ENCODE measurements around the gene LCN1. TPM values are rescaled to one million over a fixed set of nuclear protein-coding genes. Genes with fewer than 3 reads are reported as not detected.
"Not testable (repeated sequence)": the region's sequence is repeated elsewhere in the genome, so short reads cannot be mapped to it uniquely, and the experiment has no call there.

Gene LCN1
- total RNA-seq, 4 donors from 2014 or later = not detected

DNA sequence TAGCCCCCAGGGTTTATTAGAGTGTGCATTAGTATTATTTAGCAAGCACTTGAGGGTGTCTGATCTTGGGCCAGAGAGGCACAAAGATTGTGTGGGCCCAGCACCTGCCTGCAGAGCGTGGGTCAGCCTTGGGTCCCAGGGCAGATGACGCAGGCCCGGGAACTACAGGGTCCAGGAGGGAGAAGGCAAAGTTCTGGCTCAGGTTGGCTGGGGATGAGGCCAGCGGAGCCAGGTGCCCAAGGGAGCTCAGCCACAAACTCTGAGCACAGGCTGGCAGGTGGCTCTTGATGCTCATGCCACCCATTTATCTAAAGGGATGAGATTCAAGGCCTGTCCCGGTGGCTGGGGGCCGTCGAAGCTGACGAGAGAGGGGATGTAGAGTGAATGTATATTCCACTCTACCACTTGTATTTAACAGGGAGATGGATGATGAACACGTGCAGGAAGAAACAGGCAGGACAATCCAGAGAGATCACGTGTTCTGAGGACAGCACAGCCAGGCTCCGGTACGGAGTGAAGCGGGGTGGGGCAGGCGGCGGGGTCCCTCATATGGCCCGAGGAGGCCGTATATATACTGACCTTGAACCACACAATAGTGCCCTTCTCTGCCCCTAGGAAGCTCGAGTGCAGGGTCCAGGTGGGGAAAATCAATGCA lies 23.9 kb downstream of the LCN1 start:
- Histone ChIP-seq H3K4me1 (no peaks in the 10 kb centered on the region), H3K36me3 (no peaks in the 10 kb centered on the region), H3K4me3 (no peak overlapping the region), H3K27me3 (peaks cover 0 to 32% (median 0%) of the 10 kb centered on the region in 4 donors), H3K9me3 (no peaks in the 10 kb centered on the region), H3K27ac (no peak overlapping the region)
- intact Hi-C loops (cut with DNase I) = no loop called here
- no peak for DNase-seq
- 69% methylated on average over 15 of the region's 18 CpGs for WGBS, 2 donors
- TF ChIP-seq, protein P1, sequence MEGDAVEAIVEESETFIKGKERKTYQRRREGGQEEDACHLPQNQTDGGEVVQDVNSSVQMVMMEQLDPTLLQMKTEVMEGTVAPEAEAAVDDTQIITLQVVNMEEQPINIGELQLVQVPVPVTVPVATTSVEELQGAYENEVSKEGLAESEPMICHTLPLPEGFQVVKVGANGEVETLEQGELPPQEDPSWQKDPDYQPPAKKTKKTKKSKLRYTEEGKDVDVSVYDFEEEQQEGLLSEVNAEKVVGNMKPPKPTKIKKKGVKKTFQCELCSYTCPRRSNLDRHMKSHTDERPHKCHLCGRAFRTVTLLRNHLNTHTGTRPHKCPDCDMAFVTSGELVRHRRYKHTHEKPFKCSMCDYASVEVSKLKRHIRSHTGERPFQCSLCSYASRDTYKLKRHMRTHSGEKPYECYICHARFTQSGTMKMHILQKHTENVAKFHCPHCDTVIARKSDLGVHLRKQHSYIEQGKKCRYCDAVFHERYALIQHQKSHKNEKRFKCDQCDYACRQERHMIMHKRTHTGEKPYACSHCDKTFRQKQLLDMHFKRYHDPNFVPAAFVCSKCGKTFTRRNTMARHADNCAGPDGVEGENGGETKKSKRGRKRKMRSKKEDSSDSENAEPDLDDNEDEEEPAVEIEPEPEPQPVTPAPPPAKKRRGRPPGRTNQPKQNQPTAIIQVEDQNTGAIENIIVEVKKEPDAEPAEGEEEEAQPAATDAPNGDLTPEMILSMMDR (IDR thresholded peaks at IDR 0.05) = no peak
- no peak for TF ChIP-seq POLR2A (IDR thresholded peaks at IDR 0.05)

DNA sequence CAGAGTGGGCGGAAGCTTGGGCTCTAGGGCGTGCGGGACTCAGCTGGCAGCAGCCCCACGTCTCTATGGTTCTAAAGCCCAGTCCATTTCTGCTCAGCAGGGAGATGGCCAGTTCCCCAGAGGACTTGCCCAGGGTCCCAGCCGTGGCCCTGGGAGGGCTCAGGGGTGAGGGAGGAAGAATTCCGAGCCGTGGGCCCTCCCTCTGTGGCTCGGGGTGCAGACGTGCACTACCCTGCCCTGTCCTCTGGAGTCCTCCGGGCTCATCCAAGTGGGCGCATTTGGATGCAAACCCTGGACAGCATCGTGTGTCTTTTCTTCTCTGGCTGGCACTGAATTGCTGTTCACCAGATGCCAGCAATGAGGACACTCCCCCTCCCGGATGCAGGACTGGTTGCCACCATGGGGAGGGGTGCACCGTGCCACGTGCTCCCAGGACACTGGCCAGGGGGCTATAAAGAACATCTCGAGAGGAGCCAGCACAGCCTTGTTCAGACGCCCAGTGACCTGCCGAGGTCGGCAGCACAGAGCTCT lies 24.5 kb downstream of the LCN1 start, which contains the start of gene OBP2A:
Gene OBP2A, plus strand, starts transcription at position 481 of the 531 bp plus-strand sequence. CDS start 55 bp downstream, outside the sequence.
- H3K36me3 ChIP-seq; H3K4me3 ChIP-seq; H3K27ac ChIP-seq; DNase-seq; H3K9me3 ChIP-seq; H3K4me1 ChIP-seq; intact Hi-C loops (cut with DNase I): not testable (repeated sequence)
- 89% methylated on average over 3 of the region's 19 CpGs; no CpG with 5 or more reads in 1 of the 2 donors for whole genome bisulfite sequencing, 2 donors
- peaks cover 0 to 32% (median 0%) of the 10 kb centered on the region in 4 donors for H3K27me3 ChIP-seq

DNA sequence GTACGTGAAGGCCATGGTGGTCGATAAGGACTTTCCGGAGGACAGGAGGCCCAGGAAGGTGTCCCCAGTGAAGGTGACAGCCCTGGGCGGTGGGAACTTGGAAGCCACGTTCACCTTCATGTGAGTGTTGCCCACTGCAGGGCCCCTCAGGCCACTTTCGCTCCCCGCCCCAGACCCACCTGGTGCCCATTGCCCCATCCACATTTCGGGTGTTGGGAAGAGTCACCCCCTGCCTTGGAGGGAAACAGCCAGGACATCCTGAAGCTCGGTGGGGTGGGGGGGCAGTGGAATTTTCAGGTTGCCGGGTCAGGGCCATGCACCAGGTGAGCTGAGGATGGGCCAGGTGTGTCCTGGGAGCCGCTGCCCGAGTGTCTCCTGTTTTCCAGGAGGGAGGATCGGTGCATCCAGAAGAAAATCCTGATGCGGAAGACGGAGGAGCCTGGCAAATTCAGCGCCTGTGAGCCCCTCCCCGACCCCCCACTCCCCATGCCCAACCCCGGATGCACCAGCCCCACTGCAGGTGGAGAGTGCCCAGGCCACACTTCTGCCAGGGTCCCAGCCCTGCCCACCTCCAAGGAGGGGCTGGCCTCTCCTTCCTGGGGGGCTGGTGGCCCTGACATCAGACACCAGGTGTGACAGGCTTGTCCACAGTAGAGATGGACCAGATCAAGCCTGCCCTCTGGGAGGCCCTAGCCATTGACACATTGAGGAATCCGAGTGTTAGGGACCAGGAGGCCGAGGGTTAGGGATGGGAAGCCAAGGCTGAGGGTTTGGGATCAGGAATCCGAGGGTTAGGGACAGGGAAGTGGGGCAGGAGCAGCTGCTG lies 25.8 kb downstream of the LCN1 start:
- H3K4me1 ChIP-seq; H3K27ac ChIP-seq; DNase-seq; H3K36me3 ChIP-seq; H3K9me3 ChIP-seq; intact Hi-C loops (cut with DNase I); H3K4me3 ChIP-seq: not testable (repeated sequence)
- WGBS, 2 donors = 19 to 64% methylated on average over 3 to 5 of the region's 21 CpGs
- H3K27me3 ChIP-seq = peaks cover 0 to 39% (median 0%) of the 10 kb centered on the region in 4 donors

DNA sequence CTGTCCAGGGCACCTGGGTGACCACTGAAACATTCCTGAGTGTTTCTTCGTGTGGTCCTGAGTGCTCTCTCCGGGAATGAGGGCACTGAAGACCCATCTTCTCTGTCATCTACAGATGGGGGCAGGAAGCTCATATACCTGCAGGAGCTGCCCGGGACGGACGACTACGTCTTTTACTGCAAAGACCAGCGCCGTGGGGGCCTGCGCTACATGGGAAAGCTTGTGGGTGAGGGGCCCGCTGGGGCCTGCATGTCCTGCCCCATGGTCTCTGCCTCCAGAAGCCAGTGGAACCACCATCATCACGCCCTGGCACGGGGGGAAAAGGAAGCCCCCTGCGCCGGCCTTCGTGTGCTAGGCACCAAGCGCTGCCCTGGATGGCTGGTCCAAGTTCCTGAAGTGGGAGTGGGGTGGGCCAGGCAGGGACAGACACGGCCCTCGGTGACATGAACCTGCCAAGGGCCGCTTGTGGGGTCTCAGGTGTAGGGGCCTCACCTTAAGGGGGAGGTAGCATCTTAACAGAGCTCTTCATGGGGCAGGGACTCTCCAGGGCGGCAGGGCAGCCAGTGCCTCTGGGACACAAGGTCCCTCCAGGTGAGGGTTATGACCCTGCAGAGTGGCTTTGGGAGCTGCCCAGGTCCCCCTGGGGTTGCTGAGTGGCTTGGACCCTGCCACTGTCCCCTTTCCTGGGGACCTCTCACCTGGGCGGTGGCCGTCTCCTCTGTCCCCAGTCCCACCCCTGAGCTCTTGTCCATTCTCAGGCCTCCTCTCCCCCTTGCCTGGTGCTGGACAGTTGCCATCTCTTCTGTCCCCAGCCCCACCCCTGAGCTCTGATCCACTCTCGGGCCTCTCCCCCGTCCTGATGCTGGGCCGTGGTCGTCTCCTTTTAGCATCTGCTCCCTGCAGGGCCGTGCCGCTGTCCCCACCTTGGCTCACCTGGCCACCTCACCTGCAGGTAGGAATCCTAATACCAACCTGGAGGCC lies 26.8 kb downstream of the LCN1 start:
- no peak for DNase-seq
- intact Hi-C loops (cut with DNase I) = no loop called here

DNA sequence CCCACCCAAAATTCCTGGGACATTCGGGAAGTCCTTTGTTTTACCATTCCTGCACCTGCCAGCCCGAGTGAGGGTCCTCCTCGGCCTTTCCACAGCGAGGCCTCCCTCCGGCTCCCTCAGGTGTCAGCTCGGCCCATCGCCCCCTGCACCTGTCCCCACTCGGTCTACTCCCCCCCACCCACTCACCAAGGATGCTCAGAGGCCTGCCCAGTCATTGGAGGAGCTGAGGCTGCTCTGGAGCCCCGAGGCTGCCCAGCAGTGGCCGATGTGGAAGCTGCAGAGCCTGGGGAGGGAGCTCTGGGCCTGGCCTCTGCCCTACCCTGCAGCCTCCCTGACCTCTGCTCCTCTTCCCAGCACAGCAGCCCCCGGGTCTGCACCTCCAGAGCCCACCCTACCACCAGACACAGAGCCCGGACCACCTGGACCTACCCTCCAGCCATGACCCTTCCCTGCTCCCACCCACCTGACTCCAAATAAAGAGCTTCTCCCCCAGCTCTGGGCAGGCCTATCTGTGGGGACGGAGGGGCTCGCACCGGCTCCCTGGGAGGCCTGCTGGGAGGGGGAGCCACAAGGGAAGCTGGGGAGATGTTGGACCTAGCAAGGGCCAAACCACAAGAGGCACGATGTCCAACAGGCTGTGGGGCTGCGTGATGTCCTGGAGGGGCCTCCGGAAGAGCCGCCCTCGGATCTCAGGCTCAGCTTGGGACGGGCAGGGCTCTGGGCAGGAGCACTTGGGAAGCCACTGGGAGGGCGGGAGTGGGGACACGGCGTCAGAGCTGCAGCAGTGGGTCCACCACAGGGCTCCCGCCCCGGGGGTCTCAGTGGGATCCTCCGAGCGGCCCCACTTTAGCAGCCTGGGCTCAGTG lies 28.5 kb downstream of the LCN1 start:
- H3K27ac ChIP-seq; H3K4me3 ChIP-seq; H3K4me1 ChIP-seq; DNase-seq; intact Hi-C loops (cut with DNase I); H3K36me3 ChIP-seq; H3K9me3 ChIP-seq: not testable (repeated sequence)
- 39 to 70% methylated on average over 2 to 8 of the region's 28 CpGs for WGBS, 2 donors
- peaks cover 0 to 39% (median 0%) of the 10 kb centered on the region in 4 donors for H3K27me3 ChIP-seq

More for the DNA sequence above, 26.8 kb downstream of the LCN1 start:
- Histone ChIP-seq H3K4me3 (no peak overlapping the region), H3K36me3 (no peaks in the 10 kb centered on the region), H3K27me3 (peaks cover 0 to 39% (median 0%) of the 10 kb centered on the region in 4 donors), H3K27ac (no peak overlapping the region), H3K9me3 (no peaks in the 10 kb centered on the region), H3K4me1 (no peaks in the 10 kb centered on the region)
- 74 to 75% methylated on average over 9 to 13 of the region's 28 CpGs for WGBS, 2 donors
- TF ChIP-seq, protein P1 (IDR thresholded peaks at IDR 0.05) = no peak
- no peak for TF ChIP-seq POLR2A (IDR thresholded peaks at IDR 0.05)

Measured in esophagus squamous epithelium (tissue), 5 donors.